ENCODE measurements around the gene EFHB.

GRCh38 chr3:19954676-19955075 is 20.7 kb upstream of the EFHB start:
- no peak for TF ChIP-seq CTCF (tag by site-specific recombination; IDR thresholded peaks at IDR 0.05)
- TF ChIP-seq SP2 (tag by site-specific recombination; IDR thresholded peaks at IDR 0.05) = no peak
- TF ChIP-seq REPIN1 (tag by site-specific recombination; IDR thresholded peaks at IDR 0.05; ENCODE audit: low read depth) = no peak
- no peak for TF ChIP-seq ZNF292 (tag by site-specific recombination; IDR thresholded peaks at IDR 0.05; ENCODE audit: borderline replicate concordance, low read depth)
- no peak for TF ChIP-seq ZNF768 (tag by site-specific recombination; IDR thresholded peaks at IDR 0.05)
- TF ChIP-seq ZNF677 (tag by site-specific recombination; IDR thresholded peaks at IDR 0.05) = no peak
- no peak for TF ChIP-seq PRDM10 (tag by site-specific recombination; IDR thresholded peaks at IDR 0.05)
- TF ChIP-seq KLF16 (tag by site-specific recombination; IDR thresholded peaks at IDR 0.05) = no peak
- TF ChIP-seq ZNF24 (tag by site-specific recombination; IDR thresholded peaks at IDR 0.05) = no peak
- no peak for TF ChIP-seq ZNF792 (tag by site-specific recombination; IDR thresholded peaks at IDR 0.05)
- TF ChIP-seq ZBTB1 (tag by site-specific recombination; IDR thresholded peaks at IDR 0.05) = no peak

Data from HEK293 (cell line).